OCI-LY7 (cell line): ENCODE measurements around the gene OR2M3. TPM values are rescaled to one million over a fixed set of nuclear protein-coding genes. Genes with fewer than 3 reads are reported as not detected.

Experiments used
- BruUV-seq: library from RNA; stranded (reverse); fragments of 400-500 nt; replicated peaks from 2 replicates; lab custom pipeline; 2021; lab: Mats Ljungman, UMichigan
- CTCF ChIA-PET: fragments of 300-600 bp; sonication (Branson Sonifier 250); formaldehyde crosslinking; loops from one replicate; lab custom pipeline; 2022; ENCODE audit warnings: antibody characterized with exemption; ENCODE audit not compliant: unreplicated experiment; lab: Charles Lee
- POLR2A ChIA-PET: fragments of 300-600 bp; sonication (Branson Sonifier 250); formaldehyde crosslinking; loops from one replicate; lab custom pipeline; 2022; ENCODE audit warnings: antibody characterized with exemption; lab: Charles Lee
- DNase-seq: peaks from one replicate; pipeline ENCODE4 v3.0.0-alpha.2; 2015; ENCODE audit warnings: low spot score
- H2AFZ ChIP-seq: fragments of 200-600 bp; sonication (generic), shearing (Covaris generic); 2 replicates; pipeline ENCODE4 v1.6.1; 2014; ENCODE audit warnings: mild to moderate bottlenecking, antibody characterized with exemption, low read length, moderate library complexity
- H3K27ac ChIP-seq: fragments of 200-600 bp; sonication (generic); 2 replicates; pipeline ENCODE4 v1.5.1; 2014; ENCODE audit warnings: mixed run types, low read depth, mild to moderate bottlenecking, moderate library complexity, low read length, inconsistent platforms; ENCODE audit not compliant: poor library complexity, severe bottlenecking
- H3K36me3 ChIP-seq: fragments of 200-600 bp; sonication (generic); 2 replicates; pipeline ENCODE4 v1.6.1; 2014; ENCODE audit warnings: mild to moderate bottlenecking, antibody characterized with exemption, low read length, moderate library complexity, mixed read lengths; ENCODE audit not compliant: insufficient read depth
- H3K4me1 ChIP-seq: fragments of 200-600 bp; sonication (generic); 2 replicates; pipeline ENCODE4 v1.5.1; 2014; ENCODE audit warnings: mild to moderate bottlenecking, low read length; ENCODE audit not compliant: insufficient read depth, poor library complexity, severe bottlenecking
- H3K4me2 ChIP-seq: fragments of 200-600 bp; sonication (generic); 2 replicates; pipeline ENCODE4 v1.6.1; 2014; ENCODE audit warnings: mild to moderate bottlenecking, low read length
- H3K4me3 ChIP-seq: fragments of 200-600 bp; sonication (generic); 2 replicates; pipeline ENCODE4 v1.5.1; 2014; ENCODE audit warnings: mild to moderate bottlenecking, low read depth, low read length; ENCODE audit not compliant: poor library complexity, severe bottlenecking
- H3K79me2 ChIP-seq: fragments of 200-600 bp; sonication (generic); 2 replicates; pipeline ENCODE4 v1.6.1; 2016; ENCODE audit warnings: low read depth, mild to moderate bottlenecking, low read length, moderate library complexity, mixed read lengths; ENCODE audit not compliant: insufficient read depth
- H3K9me2 ChIP-seq: fragments of 200-600 bp; sonication (generic); 2 replicates; pipeline ENCODE4 v1.6.1; 2016; ENCODE audit warnings: mild to moderate bottlenecking, low read length, mixed read lengths; ENCODE audit not compliant: insufficient read depth
- H3K9me3 ChIP-seq: fragments of 200-600 bp; sonication (generic); 2 replicates; pipeline ENCODE4 v1.6.1; 2014; ENCODE audit warnings: mild to moderate bottlenecking, mixed run types, low read length, mixed read lengths
- H4K20me1 ChIP-seq: fragments of 200-600 bp; sonication (generic); 2 replicates; pipeline ENCODE4 v1.6.1; 2014; ENCODE audit warnings: mild to moderate bottlenecking, antibody characterized with exemption, low read length, moderate library complexity, mixed read lengths; ENCODE audit not compliant: insufficient read depth
- CTCF ChIP-seq: fragments of 200-600 bp; sonication (generic); conservative IDR thresholded peaks from 2 replicates; pipeline ENCODE4 v1.5.1; 2014; ENCODE audit warnings: mild to moderate bottlenecking, antibody characterized with exemption, low read length, moderate library complexity, mixed read lengths
- EZH2phosphoT487 ChIP-seq: fragments of 200-600 bp; sonication (generic); IDR thresholded peaks from 2 replicates; pipeline ENCODE4 v1.6.1; 2018; ENCODE audit warnings: low read depth, borderline replicate concordance, mild to moderate bottlenecking, mixed run types, antibody characterized with exemption, low read length, moderate library complexity, mixed read lengths
- intact Hi-C: fragments of 100-400 bp; cut with micrococcal nuclease; formaldehyde crosslinking; loops from one replicate; pipeline ENCODE4 v1.10.0; 2022; ENCODE audit not compliant: unreplicated experiment
- total RNA-seq, 2 experiments: library from RNA; depleted of rRNA in 1 of 2; stranded (reverse); fragments of >200 nt in 1 of 2; shearing (Covaris generic) in 1 of 2; gene quantifications; 2 replicates each; pipeline ENCODE4 v1.2.3, GENCODE V29; 2014 to 2022

OR2M3 gene
- total RNA-seq, 2 experiments from 2014 or later, result not detected

- no peak overlapping the region for H3K4me3 ChIP-seq
- no peaks in the 10 kb centered on the region for H3K36me3 ChIP-seq
- no peak overlapping the region for H3K4me2 ChIP-seq
- no peaks in the 10 kb centered on the region for H3K9me3 ChIP-seq
- ChIA-PET POLR2A (no interaction called here), CTCF (no interaction called here)
- no peak for DNase-seq
- H4K20me1 ChIP-seq, result no peaks in the 10 kb centered on the region
- H2AFZ ChIP-seq, result no peak overlapping the region
- intact Hi-C loops, result no loop called here
- H3K4me1 ChIP-seq, result no peaks in the 10 kb centered on the region
- no peaks in the 10 kb centered on the region for H3K9me2 ChIP-seq
- TF ChIP-seq EZH2phosphoT487, result no peak
- TF ChIP-seq CTCF, result no peak
- H3K79me2 ChIP-seq, result no peaks in the 10 kb centered on the region
- no peak overlapping the region for H3K27ac ChIP-seq
- BruUV-seq, result no TSS peak
Observed at GRCh38 chr1:248215880-248216279, 18.8 kb downstream of the OR2M3 start.

GRCh38 chr1:248225537-248225936 lies 28.5 kb downstream of the OR2M3 start:
- no peak for DNase-seq
- CTCF ChIA-PET, result no interaction called here
- no peaks in the 10 kb centered on the region for H3K79me2 ChIP-seq
- no peak overlapping the region for H2AFZ ChIP-seq
- H3K36me3 ChIP-seq, result no peaks in the 10 kb centered on the region
- intact Hi-C loops, result no loop called here
- BruUV-seq, result no TSS peak
- no peaks in the 10 kb centered on the region for H3K9me2 ChIP-seq
- POLR2A ChIA-PET, result interaction anchor here (0.9 kb wide), 1 partner anchor 38 kb away, joined by 3 read pairs; no protein-coding TSS in a partner anchor
- no peaks in the 10 kb centered on the region for H3K9me3 ChIP-seq
- no peak overlapping the region for H3K27ac ChIP-seq
- TF ChIP-seq CTCF (no peak), EZH2phosphoT487 (no peak)
- no peak overlapping the region for H3K4me3 ChIP-seq
- H4K20me1 ChIP-seq, result no peaks in the 10 kb centered on the region
- H3K4me2 ChIP-seq, result no peak overlapping the region
- H3K4me1 ChIP-seq, result no peaks in the 10 kb centered on the region

GRCh38 chr1:248229360-248229908 lies 32.4 kb downstream of the OR2M3 start:
- ChIA-PET CTCF (no interaction called here), POLR2A (no interaction called here)
- no peaks in the 10 kb centered on the region for H3K36me3 ChIP-seq
- DNase-seq, result no peak
- intact Hi-C loops, result no loop called here
- no peaks in the 10 kb centered on the region for H4K20me1 ChIP-seq
- H2AFZ ChIP-seq, result no peak overlapping the region
- no peak overlapping the region for H3K4me2 ChIP-seq
- BruUV-seq, result no TSS peak
- no peaks in the 10 kb centered on the region for H3K4me1 ChIP-seq
- H3K9me2 ChIP-seq, result no peaks in the 10 kb centered on the region
- no peak overlapping the region for H3K27ac ChIP-seq
- no peaks in the 10 kb centered on the region for H3K79me2 ChIP-seq
- H3K4me3 ChIP-seq, result no peak overlapping the region
- no peaks in the 10 kb centered on the region for H3K9me3 ChIP-seq
- TF ChIP-seq EZH2phosphoT487, result no peak
- no peak for TF ChIP-seq CTCF
